ENCODE data around the gene ZDHHC20.

DNA sequence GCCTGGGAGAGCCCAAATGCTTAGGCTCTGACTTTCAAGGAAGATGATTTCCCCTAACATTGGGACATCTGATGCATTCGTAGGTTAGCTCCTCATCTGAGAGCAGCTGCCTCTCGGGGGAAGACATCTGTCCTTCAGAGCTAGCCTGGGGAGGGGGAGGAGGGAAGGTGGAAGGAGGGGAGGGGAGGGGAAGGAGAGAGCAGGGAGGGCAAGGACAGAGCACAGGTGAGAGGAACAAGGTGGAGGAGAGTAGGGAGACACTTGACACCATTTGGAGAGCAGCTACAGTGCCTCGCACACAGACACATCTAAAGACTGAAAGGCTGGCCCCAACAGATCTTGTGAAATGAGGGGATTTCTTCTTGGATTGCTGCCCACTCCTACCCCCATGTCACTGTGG is 103.8 kb downstream of the ZDHHC20 start:
- TF ChIP-seq, protein P1, sequence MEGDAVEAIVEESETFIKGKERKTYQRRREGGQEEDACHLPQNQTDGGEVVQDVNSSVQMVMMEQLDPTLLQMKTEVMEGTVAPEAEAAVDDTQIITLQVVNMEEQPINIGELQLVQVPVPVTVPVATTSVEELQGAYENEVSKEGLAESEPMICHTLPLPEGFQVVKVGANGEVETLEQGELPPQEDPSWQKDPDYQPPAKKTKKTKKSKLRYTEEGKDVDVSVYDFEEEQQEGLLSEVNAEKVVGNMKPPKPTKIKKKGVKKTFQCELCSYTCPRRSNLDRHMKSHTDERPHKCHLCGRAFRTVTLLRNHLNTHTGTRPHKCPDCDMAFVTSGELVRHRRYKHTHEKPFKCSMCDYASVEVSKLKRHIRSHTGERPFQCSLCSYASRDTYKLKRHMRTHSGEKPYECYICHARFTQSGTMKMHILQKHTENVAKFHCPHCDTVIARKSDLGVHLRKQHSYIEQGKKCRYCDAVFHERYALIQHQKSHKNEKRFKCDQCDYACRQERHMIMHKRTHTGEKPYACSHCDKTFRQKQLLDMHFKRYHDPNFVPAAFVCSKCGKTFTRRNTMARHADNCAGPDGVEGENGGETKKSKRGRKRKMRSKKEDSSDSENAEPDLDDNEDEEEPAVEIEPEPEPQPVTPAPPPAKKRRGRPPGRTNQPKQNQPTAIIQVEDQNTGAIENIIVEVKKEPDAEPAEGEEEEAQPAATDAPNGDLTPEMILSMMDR (conservative IDR thresholded peaks at IDR 0.05 in 1 of 2, IDR thresholded peaks at IDR 0.05 in 1 of 2; ENCODE audit: extremely low read depth in 1 of 2, insufficient read depth in 1 of 2, low read depth in 1 of 2, low read length in 2 of 2) = no peak
- no peak for TF ChIP-seq EZH2 (IDR thresholded peaks at IDR 0.05; ENCODE audit: borderline replicate concordance, low read length)

Data from mammary epithelial cell (primary cell).